Liver (tissue), 9 donors: Measurements from ENCODE around the gene OR2S2. TPM values are rescaled to one million over a fixed set of nuclear protein-coding genes. Genes with fewer than 3 reads are reported as not detected.

Experiments used
- DNase-seq: peaks from one replicate; pipeline ENCODE4 v3.0.0-alpha.2; 2017; ENCODE audit warnings: low spot score
- H3K27ac ChIP-seq, 2 donors: one replicate each; pipeline ENCODE4 v1.7.0; 2013; ENCODE audit warnings: inconsistent platforms in 2 of 2, low read length in 2 of 2, control low read depth in 1 of 2, low read depth in 1 of 2, mild to moderate bottlenecking in 1 of 2
- H3K27me3 ChIP-seq, 4 donors: one replicate each; pipeline versions ENCODE4 v1.6.1 to v1.7.0; 2013; ENCODE audit warnings: low read length in 3 of 4, inconsistent platforms in 1 of 4, mild to moderate bottlenecking in 1 of 4, moderate library complexity in 1 of 4; ENCODE audit not compliant: control insufficient read depth in 4 of 4, insufficient read depth in 4 of 4
- H3K36me3 ChIP-seq, 4 donors: one replicate each; pipeline versions ENCODE4 v1.6.1 to v1.7.0; 2013; ENCODE audit warnings: low read length in 3 of 4, mild to moderate bottlenecking in 3 of 4, low read depth in 1 of 4, moderate library complexity in 1 of 4; ENCODE audit not compliant: control insufficient read depth in 4 of 4, insufficient read depth in 3 of 4
- H3K4me1 ChIP-seq, 4 donors: one replicate each; pipeline versions ENCODE4 v1.6.1 to v1.7.0; 2013; ENCODE audit warnings: low read length in 3 of 4, mild to moderate bottlenecking in 3 of 4, moderate library complexity in 1 of 4; ENCODE audit not compliant: control insufficient read depth in 4 of 4, insufficient read depth in 4 of 4
- H3K4me3 ChIP-seq, 3 donors: one replicate each; pipeline versions ENCODE4 v1.6.1 to v1.7.0; 2013; ENCODE audit warnings: low read length in 3 of 3, control low read depth in 1 of 3, low read depth in 1 of 3, mild to moderate bottlenecking in 1 of 3
- H3K9ac ChIP-seq, 2 donors: one replicate each; pipeline ENCODE4 v1.7.0; 2013; ENCODE audit warnings: low read length in 2 of 2, mild to moderate bottlenecking in 2 of 2, moderate library complexity in 2 of 2, control low read depth in 1 of 2, low read depth in 1 of 2
- H3K9me3 ChIP-seq, 4 donors: one replicate each; pipeline versions ENCODE4 v1.6.1 to v1.7.0; 2013; ENCODE audit warnings: low read length in 3 of 4; ENCODE audit not compliant: control insufficient read depth in 4 of 4
- ATF3 ChIP-seq: IDR thresholded peaks from 2 replicates; pipeline ENCODE4 v1.6.1; 2016; ENCODE audit warnings: antibody characterized with exemption
- CTCF ChIP-seq: fragments of 150-350 bp; IDR thresholded peaks from 2 replicates; pipeline ENCODE4 v1.5.1; 2017; ENCODE audit warnings: improper control_type of control experiment, low read depth, low read length; ENCODE audit not compliant: missing input control
- EGR1 ChIP-seq, 2 donors: IDR thresholded peaks; 2 replicates each; pipeline ENCODE4 v1.6.1; 2016 to 2018; ENCODE audit warnings: antibody characterized with exemption in 2 of 2, low read depth in 2 of 2
- FOXA1 ChIP-seq: IDR thresholded peaks from 2 replicates; pipeline ENCODE4 v1.6.1; 2016; ENCODE audit warnings: antibody characterized with exemption
- FOXA2 ChIP-seq: IDR thresholded peaks from 2 replicates; pipeline ENCODE4 v1.6.1; 2016; ENCODE audit warnings: antibody characterized with exemption
- GABPA ChIP-seq, 2 donors: IDR thresholded peaks in 1 of 2; conservative IDR thresholded peaks in 1 of 2; 2 replicates each; pipeline ENCODE4 v1.6.1; 2016; ENCODE audit warnings: antibody characterized with exemption in 2 of 2, mild to moderate bottlenecking in 1 of 2, moderate library complexity in 1 of 2
- HNF4G ChIP-seq: IDR thresholded peaks from 2 replicates; pipeline ENCODE4 v1.6.1; 2016; ENCODE audit warnings: antibody characterized with exemption
- JUND ChIP-seq, 2 donors: IDR thresholded peaks; 2 replicates each; pipeline ENCODE4 v1.6.1; 2016; ENCODE audit warnings: antibody characterized with exemption in 2 of 2
- MAX ChIP-seq: IDR thresholded peaks from 2 replicates; pipeline ENCODE4 v1.6.1; 2016; ENCODE audit warnings: antibody characterized with exemption
- NR2F2 ChIP-seq: IDR thresholded peaks from 2 replicates; pipeline ENCODE4 v1.6.1; 2016; ENCODE audit warnings: antibody characterized with exemption
- RAD21 ChIP-seq, 2 donors: IDR thresholded peaks; 2 replicates each; pipeline ENCODE4 v1.6.1; 2016; ENCODE audit warnings: antibody characterized with exemption in 2 of 2, mild to moderate bottlenecking in 2 of 2
- REST ChIP-seq: IDR thresholded peaks from 2 replicates; pipeline ENCODE4 v1.6.1; 2016; ENCODE audit warnings: antibody characterized with exemption, mild to moderate bottlenecking
- RXRA ChIP-seq, 2 donors: IDR thresholded peaks; 2 replicates each; pipeline ENCODE4 v1.6.1; 2017 to 2018; ENCODE audit warnings: antibody characterized with exemption in 2 of 2, mild to moderate bottlenecking in 1 of 2
- SP1 ChIP-seq: IDR thresholded peaks from 2 replicates; pipeline ENCODE4 v1.6.1; 2018; ENCODE audit warnings: antibody characterized with exemption, mild to moderate bottlenecking
- TAF1 ChIP-seq: conservative IDR thresholded peaks from 2 replicates; pipeline ENCODE4 v1.6.1; 2016; ENCODE audit warnings: antibody characterized with exemption, mild to moderate bottlenecking
- YY1 ChIP-seq: IDR thresholded peaks from 2 replicates; pipeline ENCODE4 v1.6.1; 2016; ENCODE audit warnings: antibody characterized with exemption, mild to moderate bottlenecking
- ZBTB33 ChIP-seq: IDR thresholded peaks from 2 replicates; pipeline ENCODE4 v1.6.1; 2016; ENCODE audit warnings: antibody characterized with exemption
- WGBS: extraction: QIAGEN DNeasy Blood & Tissue Kit; methylation state at CpG from one replicate; pipeline ENCODE4 v1.1.7; 2013; 5-methylcytosine and 5-hydroxymethylcytosine counted together
- polyA plus RNA-seq, 2 donors: library from polyadenylated mRNA; stranded (reverse) in 1 of 2; unstranded in 1 of 2; fragments of 200-250 nt in 1 of 2; fragments of >200 nt in 1 of 2; fragmentation: Nextera tagmentation in 1 of 2; extraction: Ambion mirVana in 1 of 2; gene quantifications; one replicate each; pipeline versions ENCODE4 v1.2.1 to v1.2.3, GENCODE V29; 2013 to 2015
- total RNA-seq, 2 donors: library from RNA; depleted of rRNA; stranded (reverse); fragments of >200 nt; gene quantifications; one replicate each; pipeline ENCODE4 v1.2.3, GENCODE V29; 2014
- donor health status: healthy.
- donor health status: healthy.
- donor health status: healthy.
- donor health status: healthy.
- donor health status: healthy.

OR2S2 gene
- total and polyA plus RNA-seq, 4 donors, result not detected

DNA sequence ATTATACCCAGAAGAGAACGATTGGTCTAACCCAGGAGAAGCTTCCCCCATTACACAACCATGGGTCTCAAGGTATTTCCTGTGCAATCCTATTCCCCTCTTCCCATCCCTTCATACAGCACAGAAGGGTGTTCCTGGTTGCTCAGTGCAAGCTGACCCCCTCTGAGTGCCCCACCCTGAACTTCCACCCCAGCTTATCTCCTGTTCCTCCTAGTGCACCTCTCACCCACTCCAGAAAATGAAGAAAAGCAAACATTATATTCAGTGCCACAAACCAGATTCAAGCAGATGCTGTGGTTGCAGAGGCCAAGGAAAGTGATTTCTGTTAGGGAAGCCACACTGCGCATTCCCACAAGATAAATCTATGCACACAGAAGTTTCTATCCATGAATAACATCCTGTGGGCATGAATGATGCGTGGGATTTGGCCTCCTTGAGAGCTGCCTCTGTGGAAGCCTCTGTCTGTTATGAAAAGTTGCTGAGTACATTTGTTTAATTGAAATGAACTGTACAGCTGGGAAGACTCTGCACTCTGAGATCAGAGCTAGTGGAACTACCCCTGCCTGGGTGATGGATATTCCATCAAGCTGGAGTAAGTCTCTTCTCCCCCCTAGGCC is 2.2 kb upstream of the OR2S2 start:
- H3K27me3 ChIP-seq, result peaks cover 0 to 3% (median 0%) of the 10 kb centered on the region in 4 donors
- TF ChIP-seq MAX (no peak), ZBTB33 (no peak), SP1 (no peak), JUND (IDR thresholded peaks at IDR 0.05) (no peak), RAD21 (IDR thresholded peaks at IDR 0.05) (no peak), CTCF (no peak), HNF4G (no peak), NR2F2 (no peak), ATF3 (no peak), RXRA (IDR thresholded peaks at IDR 0.05) (no peak), YY1 (no peak), TAF1 (no peak), FOXA2 (no peak), REST (no peak), FOXA1 (no peak), GABPA (IDR thresholded peaks at IDR 0.05 in 1 of 2, conservative IDR thresholded peaks at IDR 0.05 in 1 of 2) (no peak)

GRCh38 chr9:35956651-35957050 is 1.3 kb downstream of the OR2S2 start:
- no peak overlapping the region for H3K27ac ChIP-seq
- H3K9me3 ChIP-seq, result no peaks in the 10 kb centered on the region
- H3K27me3 ChIP-seq, result peaks cover 0 to 2% (median 0%) of the 10 kb centered on the region in 4 donors
- no peak overlapping the region for H3K4me3 ChIP-seq
- no peak overlapping the region for H3K9ac ChIP-seq
- H3K36me3 ChIP-seq, result no peaks in the 10 kb centered on the region
- no peak for DNase-seq
- 75% methylated on average over 5 of the region's 5 CpGs for WGBS
- no peaks in the 10 kb centered on the region for H3K4me1 ChIP-seq
- no peak for TF ChIP-seq ATF3
- TF ChIP-seq HNF4G, result no peak
- TF ChIP-seq FOXA2, result no peak
- no peak for TF ChIP-seq TAF1
- no peak for TF ChIP-seq JUND (IDR thresholded peaks at IDR 0.05)
- TF ChIP-seq EGR1 (IDR thresholded peaks at IDR 0.05; ENCODE audit: low read depth in 2 of 2), result no peak
- no peak for TF ChIP-seq SP1
- no peak for TF ChIP-seq ZBTB33
- no peak for TF ChIP-seq RAD21 (IDR thresholded peaks at IDR 0.05)
- TF ChIP-seq REST, result no peak

More for the DNA sequence above, 2.2 kb upstream of the OR2S2 start:
- H3K4me1 ChIP-seq, result no peaks in the 10 kb centered on the region
- H3K27ac ChIP-seq, result no peak overlapping the region
- no peak for DNase-seq
- H3K9ac ChIP-seq, result no peak overlapping the region
- WGBS, result 58% methylated on average over 3 of the region's 3 CpGs
- no peaks in the 10 kb centered on the region for H3K36me3 ChIP-seq
- no peak overlapping the region for H3K4me3 ChIP-seq
- no peaks in the 10 kb centered on the region for H3K9me3 ChIP-seq
